ENCODE measurements around the gene TEX48. TPM values are rescaled to one million over a fixed set of nuclear protein-coding genes. Genes with fewer than 3 reads are reported as not detected.

The TEX48 gene
- total and polyA plus RNA-seq, 5 donors, result not detected

GRCh38 chr9:114641967-114642366 lies 40.0 kb downstream of the TEX48 start:
- intact Hi-C loops (cut with DNase I), result no loop called here
- no peaks in the 10 kb centered on the region for H3K27me3 ChIP-seq (ENCODE audit: control insufficient read depth, insufficient read depth)
- ATAC-seq, result no peak
- no peak overlapping the region for H3K27ac ChIP-seq (ENCODE audit: low read length)
- no peak for DNase-seq
- WGBS, result 68% methylated on average over 1 of the region's 1 CpG
- H3K4me3 ChIP-seq (ENCODE audit: low read length), result no peak overlapping the region
- H3K9me3 ChIP-seq (ENCODE audit: control insufficient read depth, low read length), result no peaks in the 10 kb centered on the region
- H3K4me1 ChIP-seq (ENCODE audit: control insufficient read depth, insufficient read depth, low read length), result no peaks in the 10 kb centered on the region

GRCh38 chr9:114638404-114638803 lies 43.6 kb downstream of the TEX48 start:
- no peaks in the 10 kb centered on the region for H3K27me3 ChIP-seq (ENCODE audit: control insufficient read depth, insufficient read depth)
- no peaks in the 10 kb centered on the region for H3K9me3 ChIP-seq (ENCODE audit: control insufficient read depth, low read length)
- intact Hi-C loops (cut with DNase I), result no loop called here
- DNase-seq (no peak), ATAC-seq (no peak)
- no peak overlapping the region for H3K4me3 ChIP-seq (ENCODE audit: low read length)
- H3K27ac ChIP-seq (ENCODE audit: low read length), result no peak overlapping the region
- 91% methylated on average over 8 of the region's 8 CpGs for WGBS
- H3K4me1 ChIP-seq (ENCODE audit: control insufficient read depth, insufficient read depth, low read length), result no peaks in the 10 kb centered on the region

GRCh38 chr9:114634387-114634786 lies 47.6 kb downstream of the TEX48 start:
- no peak overlapping the region for H3K4me3 ChIP-seq (ENCODE audit: low read length)
- no peak overlapping the region for H3K27ac ChIP-seq (ENCODE audit: low read length)
- intact Hi-C loops (cut with DNase I), result no loop called here
- ATAC-seq (peak in 1 of 2 donors; percentile 33), DNase-seq (no peak)
- H3K4me1 ChIP-seq (ENCODE audit: control insufficient read depth, insufficient read depth, low read length), result no peaks in the 10 kb centered on the region
- WGBS, result 94% methylated on average over 6 of the region's 6 CpGs
- no peaks in the 10 kb centered on the region for H3K9me3 ChIP-seq (ENCODE audit: control insufficient read depth, low read length)
- H3K27me3 ChIP-seq (ENCODE audit: control insufficient read depth, insufficient read depth), result no peaks in the 10 kb centered on the region

- Histone ChIP-seq H3K27ac (ENCODE audit: low read length) (no peak overlapping the region), H3K4me3 (ENCODE audit: low read length) (no peak overlapping the region), H3K4me1 (ENCODE audit: control insufficient read depth, insufficient read depth, low read length) (no peaks in the 10 kb centered on the region), H3K9me3 (ENCODE audit: control insufficient read depth, low read length) (no peaks in the 10 kb centered on the region), H3K27me3 (ENCODE audit: control insufficient read depth, insufficient read depth) (no peaks in the 10 kb centered on the region)
- 91% methylated on average over 11 of the region's 11 CpGs for WGBS
- intact Hi-C loops (cut with DNase I), result no loop called here
- DNase-seq, result no peak
- ATAC-seq, result no peak
Measured at GRCh38 chr9:114633438-114634089, 48.4 kb downstream of the TEX48 start.

- under 1% methylated on average over 2 of the region's 2 CpGs for WGBS
- intact Hi-C loops (cut with DNase I), result no loop called here
- Histone ChIP-seq H3K4me3 (ENCODE audit: low read length) (no peak overlapping the region), H3K4me1 (ENCODE audit: control insufficient read depth, insufficient read depth, low read length) (no peaks in the 10 kb centered on the region), H3K27ac (ENCODE audit: low read length) (no peak overlapping the region), H3K27me3 (ENCODE audit: control insufficient read depth, insufficient read depth) (no peaks in the 10 kb centered on the region), H3K9me3 (ENCODE audit: control insufficient read depth, low read length) (no peaks in the 10 kb centered on the region)
- ATAC-seq, result no peak
- no peak for DNase-seq
Measured at GRCh38 chr9:114631166-114631565, 50.8 kb downstream of the TEX48 start.

- H3K27ac ChIP-seq (ENCODE audit: low read length), result no peak overlapping the region
- no peak overlapping the region for H3K4me3 ChIP-seq (ENCODE audit: low read length)
- H3K27me3 ChIP-seq (ENCODE audit: control insufficient read depth, insufficient read depth), result no peaks in the 10 kb centered on the region
- intact Hi-C loops (cut with DNase I), result no loop called here
- no peaks in the 10 kb centered on the region for H3K9me3 ChIP-seq (ENCODE audit: control insufficient read depth, low read length)
- DNase-seq, result no peak
- H3K4me1 ChIP-seq (ENCODE audit: control insufficient read depth, insufficient read depth, low read length), result no peaks in the 10 kb centered on the region
- 89% methylated on average over 7 of the region's 7 CpGs for WGBS
- no peak for ATAC-seq
Measured at GRCh38 chr9:114629563-114630090, 52.4 kb downstream of the TEX48 start.

GRCh38 chr9:114627553-114627952 lies 54.4 kb downstream of the TEX48 start:
- Histone ChIP-seq H3K4me1 (ENCODE audit: control insufficient read depth, insufficient read depth, low read length) (no peaks in the 10 kb centered on the region), H3K9me3 (ENCODE audit: control insufficient read depth, low read length) (no peaks in the 10 kb centered on the region), H3K27me3 (ENCODE audit: control insufficient read depth, insufficient read depth) (no peaks in the 10 kb centered on the region), H3K4me3 (ENCODE audit: low read length) (no peak overlapping the region), H3K27ac (ENCODE audit: low read length) (no peak overlapping the region)
- 97% methylated on average over 1 of the region's 1 CpG for WGBS
- DNase-seq (no peak), ATAC-seq (no peak)
- intact Hi-C loops (cut with DNase I), result no loop called here

- ATAC-seq, result no peak
- no peaks in the 10 kb centered on the region for H3K4me1 ChIP-seq (ENCODE audit: control insufficient read depth, insufficient read depth, low read length)
- no peak overlapping the region for H3K4me3 ChIP-seq (ENCODE audit: low read length)
- WGBS, result 86% methylated on average over 4 of the region's 4 CpGs
- no peak overlapping the region for H3K27ac ChIP-seq (ENCODE audit: low read length)
- intact Hi-C loops (cut with DNase I), result no loop called here
- H3K9me3 ChIP-seq (ENCODE audit: control insufficient read depth, low read length), result no peaks in the 10 kb centered on the region
- DNase-seq, result no peak
- no peaks in the 10 kb centered on the region for H3K27me3 ChIP-seq (ENCODE audit: control insufficient read depth, insufficient read depth)
Measured at GRCh38 chr9:114626415-114627020, 55.5 kb downstream of the TEX48 start.

- intact Hi-C loops (cut with DNase I), result no loop called here
- WGBS, result 90% methylated on average over 2 of the region's 2 CpGs
- Histone ChIP-seq H3K4me1 (ENCODE audit: control insufficient read depth, insufficient read depth, low read length) (no peaks in the 10 kb centered on the region), H3K27ac (ENCODE audit: low read length) (no peak overlapping the region), H3K4me3 (ENCODE audit: low read length) (no peak overlapping the region), H3K27me3 (ENCODE audit: control insufficient read depth, insufficient read depth) (no peaks in the 10 kb centered on the region), H3K9me3 (ENCODE audit: control insufficient read depth, low read length) (no peaks in the 10 kb centered on the region)
- no peak for DNase-seq
- ATAC-seq, result no peak
Measured at GRCh38 chr9:114624677-114625076, 57.3 kb downstream of the TEX48 start.

GRCh38 chr9:114621975-114622609 lies 59.9 kb downstream of the TEX48 start:
- H3K4me1 ChIP-seq (ENCODE audit: control insufficient read depth, insufficient read depth, low read length), result no peaks in the 10 kb centered on the region
- WGBS, result 54% methylated on average over 2 of the region's 2 CpGs
- ATAC-seq (peak; percentile 78 to 90), DNase-seq (no peak)
- no peak overlapping the region for H3K4me3 ChIP-seq (ENCODE audit: low read length)
- no peaks in the 10 kb centered on the region for H3K27me3 ChIP-seq (ENCODE audit: control insufficient read depth, insufficient read depth)
- H3K9me3 ChIP-seq (ENCODE audit: control insufficient read depth, low read length), result no peaks in the 10 kb centered on the region
- intact Hi-C loops (cut with DNase I), result no loop called here
- no peak overlapping the region for H3K27ac ChIP-seq (ENCODE audit: low read length)

GRCh38 chr9:114621561-114621960 lies 60.4 kb downstream of the TEX48 start:
- ATAC-seq (no peak), DNase-seq (no peak)
- no peak overlapping the region for H3K27ac ChIP-seq (ENCODE audit: low read length)
- intact Hi-C loops (cut with DNase I), result no loop called here
- WGBS, result 87% methylated on average over 7 of the region's 7 CpGs
- no peaks in the 10 kb centered on the region for H3K9me3 ChIP-seq (ENCODE audit: control insufficient read depth, low read length)
- no peaks in the 10 kb centered on the region for H3K27me3 ChIP-seq (ENCODE audit: control insufficient read depth, insufficient read depth)
- no peaks in the 10 kb centered on the region for H3K4me1 ChIP-seq (ENCODE audit: control insufficient read depth, insufficient read depth, low read length)
- no peak overlapping the region for H3K4me3 ChIP-seq (ENCODE audit: low read length)
